Liver (tissue), 9 donors: ENCODE data around the gene TPK1. TPM values are rescaled to one million over a fixed set of nuclear protein-coding genes. Genes with fewer than 3 reads are reported as not detected.

Experiments used
- DNase-seq: peaks from one replicate; pipeline ENCODE4 v3.0.0-alpha.2; 2017; ENCODE audit warnings: low spot score
- H3K27ac ChIP-seq, 2 donors: one replicate each; pipeline ENCODE4 v1.7.0; 2013; ENCODE audit warnings: inconsistent platforms in 2 of 2, low read length in 2 of 2, control low read depth in 1 of 2, low read depth in 1 of 2, mild to moderate bottlenecking in 1 of 2
- H3K27me3 ChIP-seq, 4 donors: one replicate each; pipeline versions ENCODE4 v1.6.1 to v1.7.0; 2013; ENCODE audit warnings: low read length in 3 of 4, inconsistent platforms in 1 of 4, mild to moderate bottlenecking in 1 of 4, moderate library complexity in 1 of 4; ENCODE audit not compliant: control insufficient read depth in 4 of 4, insufficient read depth in 4 of 4
- H3K36me3 ChIP-seq, 4 donors: one replicate each; pipeline versions ENCODE4 v1.6.1 to v1.7.0; 2013; ENCODE audit warnings: low read length in 3 of 4, mild to moderate bottlenecking in 3 of 4, low read depth in 1 of 4, moderate library complexity in 1 of 4; ENCODE audit not compliant: control insufficient read depth in 4 of 4, insufficient read depth in 3 of 4
- H3K4me1 ChIP-seq, 4 donors: one replicate each; pipeline versions ENCODE4 v1.6.1 to v1.7.0; 2013; ENCODE audit warnings: low read length in 3 of 4, mild to moderate bottlenecking in 3 of 4, moderate library complexity in 1 of 4; ENCODE audit not compliant: control insufficient read depth in 4 of 4, insufficient read depth in 4 of 4
- H3K4me3 ChIP-seq, 3 donors: one replicate each; pipeline versions ENCODE4 v1.6.1 to v1.7.0; 2013; ENCODE audit warnings: low read length in 3 of 3, control low read depth in 1 of 3, low read depth in 1 of 3, mild to moderate bottlenecking in 1 of 3
- H3K9ac ChIP-seq, 2 donors: one replicate each; pipeline ENCODE4 v1.7.0; 2013; ENCODE audit warnings: low read length in 2 of 2, mild to moderate bottlenecking in 2 of 2, moderate library complexity in 2 of 2, control low read depth in 1 of 2, low read depth in 1 of 2
- H3K9me3 ChIP-seq, 4 donors: one replicate each; pipeline versions ENCODE4 v1.6.1 to v1.7.0; 2013; ENCODE audit warnings: low read length in 3 of 4; ENCODE audit not compliant: control insufficient read depth in 4 of 4
- ATF3 ChIP-seq: IDR thresholded peaks from 2 replicates; pipeline ENCODE4 v1.6.1; 2016; ENCODE audit warnings: antibody characterized with exemption
- CTCF ChIP-seq: fragments of 150-350 bp; IDR thresholded peaks from 2 replicates; pipeline ENCODE4 v1.5.1; 2017; ENCODE audit warnings: improper control_type of control experiment, low read depth, low read length; ENCODE audit not compliant: missing input control
- EGR1 ChIP-seq, 2 donors: IDR thresholded peaks; 2 replicates each; pipeline ENCODE4 v1.6.1; 2016 to 2018; ENCODE audit warnings: antibody characterized with exemption in 2 of 2, low read depth in 2 of 2
- FOXA1 ChIP-seq: IDR thresholded peaks from 2 replicates; pipeline ENCODE4 v1.6.1; 2016; ENCODE audit warnings: antibody characterized with exemption
- FOXA2 ChIP-seq: IDR thresholded peaks from 2 replicates; pipeline ENCODE4 v1.6.1; 2016; ENCODE audit warnings: antibody characterized with exemption
- GABPA ChIP-seq, 2 donors: IDR thresholded peaks in 1 of 2; conservative IDR thresholded peaks in 1 of 2; 2 replicates each; pipeline ENCODE4 v1.6.1; 2016; ENCODE audit warnings: antibody characterized with exemption in 2 of 2, mild to moderate bottlenecking in 1 of 2, moderate library complexity in 1 of 2
- HNF4A ChIP-seq, 2 donors: conservative IDR thresholded peaks; 2 replicates each; pipeline ENCODE4 v1.6.1; 2016; ENCODE audit warnings: antibody characterized with exemption in 2 of 2, mild to moderate bottlenecking in 2 of 2
- HNF4G ChIP-seq: IDR thresholded peaks from 2 replicates; pipeline ENCODE4 v1.6.1; 2016; ENCODE audit warnings: antibody characterized with exemption
- JUND ChIP-seq, 2 donors: IDR thresholded peaks; 2 replicates each; pipeline ENCODE4 v1.6.1; 2016; ENCODE audit warnings: antibody characterized with exemption in 2 of 2
- MAX ChIP-seq: IDR thresholded peaks from 2 replicates; pipeline ENCODE4 v1.6.1; 2016; ENCODE audit warnings: antibody characterized with exemption
- NR2F2 ChIP-seq: IDR thresholded peaks from 2 replicates; pipeline ENCODE4 v1.6.1; 2016; ENCODE audit warnings: antibody characterized with exemption
- RAD21 ChIP-seq, 2 donors: IDR thresholded peaks; 2 replicates each; pipeline ENCODE4 v1.6.1; 2016; ENCODE audit warnings: antibody characterized with exemption in 2 of 2, mild to moderate bottlenecking in 2 of 2
- REST ChIP-seq: IDR thresholded peaks from 2 replicates; pipeline ENCODE4 v1.6.1; 2016; ENCODE audit warnings: antibody characterized with exemption, mild to moderate bottlenecking
- RXRA ChIP-seq, 2 donors: IDR thresholded peaks; 2 replicates each; pipeline ENCODE4 v1.6.1; 2017 to 2018; ENCODE audit warnings: antibody characterized with exemption in 2 of 2, mild to moderate bottlenecking in 1 of 2
- SP1 ChIP-seq: IDR thresholded peaks from 2 replicates; pipeline ENCODE4 v1.6.1; 2018; ENCODE audit warnings: antibody characterized with exemption, mild to moderate bottlenecking
- TAF1 ChIP-seq: conservative IDR thresholded peaks from 2 replicates; pipeline ENCODE4 v1.6.1; 2016; ENCODE audit warnings: antibody characterized with exemption, mild to moderate bottlenecking
- YY1 ChIP-seq: IDR thresholded peaks from 2 replicates; pipeline ENCODE4 v1.6.1; 2016; ENCODE audit warnings: antibody characterized with exemption, mild to moderate bottlenecking
- ZBTB33 ChIP-seq: IDR thresholded peaks from 2 replicates; pipeline ENCODE4 v1.6.1; 2016; ENCODE audit warnings: antibody characterized with exemption
- WGBS: extraction: QIAGEN DNeasy Blood & Tissue Kit; methylation state at CpG from one replicate; pipeline ENCODE4 v1.1.7; 2013; 5-methylcytosine and 5-hydroxymethylcytosine counted together
- polyA plus RNA-seq, 2 donors: library from polyadenylated mRNA; stranded (reverse) in 1 of 2; unstranded in 1 of 2; fragments of 200-250 nt in 1 of 2; fragments of >200 nt in 1 of 2; fragmentation: Nextera tagmentation in 1 of 2; extraction: Ambion mirVana in 1 of 2; gene quantifications; one replicate each; pipeline versions ENCODE4 v1.2.1 to v1.2.3, GENCODE V29; 2013 to 2015
- total RNA-seq, 2 donors: library from RNA; depleted of rRNA; stranded (reverse); fragments of >200 nt; gene quantifications; one replicate each; pipeline ENCODE4 v1.2.3, GENCODE V29; 2014
- donor health status: healthy.
- donor health status: healthy.
- donor health status: healthy.
- donor health status: healthy.
- donor health status: healthy.

Gene TPK1
- total and polyA plus RNA-seq, 4 donors = 2.2 to 7.5 (median 3.3) TPM

- no peak for TF ChIP-seq NR2F2
- TF ChIP-seq EGR1 (IDR thresholded peaks at IDR 0.05; ENCODE audit: low read depth in 2 of 2) = no peak
- no peak for TF ChIP-seq FOXA2
- TF ChIP-seq TAF1 = no peak
- TF ChIP-seq RXRA (IDR thresholded peaks at IDR 0.05) = no peak
- TF ChIP-seq REST = no peak
- TF ChIP-seq HNF4A (conservative IDR thresholded peaks at IDR 0.05) = no peak
- TF ChIP-seq RAD21 (IDR thresholded peaks at IDR 0.05) = no peak
- no peak for TF ChIP-seq CTCF
- no peak for TF ChIP-seq MAX
- TF ChIP-seq HNF4G = no peak
- no peak for TF ChIP-seq ATF3
- no peak for TF ChIP-seq SP1
- TF ChIP-seq YY1 = no peak
- no peak for TF ChIP-seq ZBTB33
- TF ChIP-seq GABPA (IDR thresholded peaks at IDR 0.05 in 1 of 2, conservative IDR thresholded peaks at IDR 0.05 in 1 of 2) = no peak
- no peak for TF ChIP-seq JUND (IDR thresholded peaks at IDR 0.05)
- TF ChIP-seq FOXA1 = no peak
- WGBS = 87% methylated on average over 3 of the region's 3 CpGs
Measured at GRCh38 chr7:144817001-144817400, 18.9 kb downstream of the TPK1 start.

More at GRCh38 chr7:144817001-144817400, 18.9 kb downstream of the TPK1 start:
- H3K27me3 ChIP-seq = no peaks in the 10 kb centered on the region
- H3K36me3 ChIP-seq = no peaks in the 10 kb centered on the region
- no peak overlapping the region for H3K4me3 ChIP-seq
- no peak overlapping the region for H3K9ac ChIP-seq
- DNase-seq = no peak
- no peak overlapping the region for H3K27ac ChIP-seq
- no peaks in the 10 kb centered on the region for H3K9me3 ChIP-seq
- no peaks in the 10 kb centered on the region for H3K4me1 ChIP-seq
